T1000 (cell line): ENCODE measurements around the gene OLA1.

Experiments
- DNase-seq: peaks from one replicate; lab custom pipeline; 2025; ENCODE audit warnings: mixed read lengths; lab: John Stamatoyannopoulos, UW

The OLA1 gene

DNA sequence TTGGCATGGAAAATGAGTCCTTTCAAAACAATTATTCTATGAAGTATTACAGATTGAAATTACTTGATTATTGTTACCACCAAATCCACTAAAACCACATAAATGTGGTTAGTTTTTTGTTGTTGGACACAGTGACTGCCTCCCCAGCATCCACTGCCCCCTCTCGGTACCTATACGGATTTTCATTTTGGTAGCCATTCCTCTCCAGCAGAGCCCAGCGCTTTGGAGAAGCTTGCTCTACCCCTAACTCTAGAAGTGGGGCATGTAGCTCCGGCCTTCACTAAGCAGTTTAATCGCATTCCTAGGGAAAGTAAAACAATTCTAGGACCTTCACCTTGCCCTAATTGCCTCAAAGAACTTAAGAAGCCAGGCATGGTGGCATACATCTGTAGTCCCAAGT, 24.2 kb downstream of the OLA1 start:
- DNase-seq: no peak

DNA sequence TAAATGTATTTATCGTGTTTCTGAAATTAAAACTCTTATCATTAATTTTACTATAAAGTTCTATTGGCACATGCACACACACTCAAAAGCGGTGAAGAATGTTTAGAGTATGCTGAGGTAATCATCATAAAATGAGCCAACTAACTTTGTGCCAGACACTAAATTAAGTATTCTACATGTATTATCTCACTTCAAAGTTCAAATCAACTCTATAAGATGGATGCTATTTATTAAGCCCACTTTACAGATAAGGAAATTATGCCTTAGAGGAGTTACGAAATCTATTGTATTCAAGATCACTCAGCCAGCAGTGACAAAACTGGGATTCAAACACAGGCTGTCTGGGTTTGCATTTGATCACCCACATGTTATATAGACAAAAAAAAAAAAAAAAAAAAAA, 24.9 kb downstream of the OLA1 start:
- no peak for DNase-seq

- no peak for DNase-seq
These were observed 26.2 kb downstream of the OLA1 start for GRCh38 chr2:174222154-174222553.

DNA sequence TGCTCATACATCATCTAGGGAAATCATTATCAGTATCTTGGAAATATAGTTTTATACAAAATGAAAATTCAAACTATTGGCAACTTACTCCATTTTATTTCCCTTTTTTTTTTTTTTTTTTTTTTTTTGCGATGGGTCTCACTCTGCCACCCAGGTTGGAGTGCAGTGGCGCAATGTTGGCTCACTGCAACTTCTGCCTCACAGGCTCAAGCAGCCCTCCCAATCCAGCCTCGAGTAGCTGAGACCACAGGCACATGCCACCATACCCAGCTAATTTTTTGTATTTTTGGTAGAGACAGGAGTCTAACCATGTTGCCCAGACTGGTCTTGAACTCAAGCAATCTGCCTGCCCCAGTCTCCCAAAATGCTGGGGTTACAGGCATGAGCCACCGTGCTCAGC, 29.0 kb downstream of the OLA1 start:
- no peak for DNase-seq

- DNase-seq: no peak
These were observed 29.6 kb downstream of the OLA1 start for GRCh38 chr2:174218773-174219172.

GRCh38 chr2:174217869-174218268, 30.5 kb downstream of the OLA1 start:
- DNase-seq: no peak

DNA sequence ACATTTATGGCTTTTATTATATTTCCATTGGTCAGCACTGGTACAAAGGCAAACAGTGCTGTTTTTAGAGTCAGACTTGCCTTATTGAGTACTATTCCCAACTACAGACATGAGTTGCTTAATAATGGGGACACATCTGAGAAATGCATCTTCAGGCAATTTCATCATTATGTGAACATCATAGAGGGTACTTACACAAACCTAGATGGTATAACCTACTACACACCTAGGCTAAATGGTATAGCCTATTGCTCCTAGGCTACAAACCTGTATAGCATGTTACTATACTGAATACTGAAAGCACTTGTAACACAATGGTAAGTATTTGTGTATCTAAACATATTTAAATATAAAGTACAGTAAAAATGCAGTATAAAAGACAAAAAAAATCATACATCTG, 36.4 kb downstream of the OLA1 start:
- DNase-seq: no peak

DNA sequence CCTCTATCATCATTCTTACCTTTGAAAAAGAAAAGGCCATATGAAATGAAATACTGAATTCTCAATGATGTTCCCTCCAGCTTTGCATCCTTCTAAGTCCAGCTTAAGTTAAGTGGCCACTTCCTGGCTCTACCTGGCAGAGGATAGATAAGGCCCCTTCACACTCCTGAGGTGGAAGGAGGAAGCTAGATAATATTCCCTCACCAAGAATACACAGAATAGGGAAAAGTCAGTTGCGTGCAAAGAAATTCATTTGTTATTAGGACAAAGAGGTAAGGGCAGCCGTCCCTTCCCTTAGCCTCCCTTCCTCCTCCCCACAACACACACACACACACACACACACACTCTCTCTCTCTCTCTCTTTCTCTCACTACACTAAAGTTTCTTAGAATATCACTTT, 37.5 kb downstream of the OLA1 start:
- DNase-seq: no peak

DNA sequence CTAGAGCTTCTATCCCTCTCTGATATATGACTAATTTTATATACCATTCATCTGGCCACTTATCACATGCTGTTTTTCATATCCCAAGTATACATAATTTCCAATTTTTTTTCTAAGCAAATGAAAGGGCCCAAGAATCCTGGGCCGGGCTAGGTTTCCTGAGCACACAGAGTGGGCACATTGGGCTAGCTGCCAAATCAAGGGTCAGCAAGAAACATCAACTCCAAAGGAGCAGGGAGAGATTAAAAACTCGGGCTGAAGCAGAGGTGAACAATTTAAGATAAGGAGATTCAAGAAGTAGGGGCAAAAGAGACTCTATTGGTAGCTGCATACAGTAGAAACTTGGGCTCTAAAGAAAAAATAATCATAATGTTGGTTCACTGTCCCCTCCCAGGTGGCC, 39.0 kb downstream of the OLA1 start:
- no peak for DNase-seq

DNA sequence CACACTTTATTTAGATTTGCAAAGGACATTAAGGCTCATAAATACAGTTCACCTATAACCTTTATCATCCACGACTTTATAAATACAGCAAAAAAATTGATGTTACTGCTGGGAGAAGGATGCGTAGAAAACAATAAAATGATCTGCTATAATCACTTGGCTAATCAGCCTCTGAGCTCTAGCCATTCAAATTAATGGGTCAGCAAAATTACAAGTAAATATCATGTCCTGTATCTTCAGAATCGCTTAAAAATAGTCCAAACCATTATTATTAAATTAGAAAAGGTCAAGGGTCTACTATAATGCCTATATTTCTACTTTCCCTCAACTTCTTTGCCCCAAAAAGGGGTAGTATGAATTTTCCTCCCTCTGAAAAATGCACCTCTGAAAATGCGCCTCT, 40.3 kb downstream of the OLA1 start:
- DNase-seq: no peak

- no peak for DNase-seq
These were observed 42.8 kb downstream of the OLA1 start for GRCh38 chr2:174205562-174205961.

DNA sequence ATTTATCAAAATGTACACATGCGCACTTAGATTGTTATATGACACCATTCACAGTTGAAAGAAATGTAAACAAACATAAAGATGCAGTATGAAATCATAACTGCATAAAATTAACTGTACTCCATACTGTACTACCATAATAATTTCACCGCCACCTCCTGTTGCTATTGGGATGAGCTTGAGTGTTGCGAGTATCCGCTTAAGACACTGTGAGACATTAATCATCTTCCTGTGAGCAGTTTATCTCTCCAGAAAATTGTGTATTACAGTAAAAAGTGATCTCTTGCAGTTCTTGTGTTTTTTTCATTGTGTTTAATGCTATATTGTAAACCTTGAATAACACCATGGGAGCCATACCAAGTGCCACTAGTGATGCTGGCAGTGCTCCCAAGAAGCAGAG, 46.1 kb downstream of the OLA1 start:
- no peak for DNase-seq

GRCh38 chr2:174198846-174199564, 49.3 kb downstream of the OLA1 start:
- no peak for DNase-seq

- DNase-seq: no peak
These were observed 53.1 kb downstream of the OLA1 start for GRCh38 chr2:174195253-174195652.

DNA sequence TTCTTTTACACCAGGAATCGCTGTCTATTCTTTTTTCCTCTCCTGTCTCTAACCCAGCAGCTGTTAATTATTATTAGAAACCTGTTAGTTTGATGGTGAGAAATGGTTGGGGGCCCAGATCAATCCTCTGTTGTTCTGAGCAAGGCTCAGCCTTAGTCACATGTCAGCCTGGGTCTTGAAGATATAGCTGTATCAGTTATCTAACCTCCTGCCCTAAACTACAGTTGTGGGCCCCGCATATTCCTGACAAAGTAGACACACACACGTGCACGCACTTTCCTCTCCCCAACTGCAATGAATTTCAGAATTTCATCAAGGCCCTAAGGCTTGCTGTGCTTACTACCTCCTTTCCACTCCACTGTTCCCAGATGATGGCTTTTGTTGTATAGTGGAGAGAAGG, 54.6 kb downstream of the OLA1 start:
- DNase-seq: no peak

DNA sequence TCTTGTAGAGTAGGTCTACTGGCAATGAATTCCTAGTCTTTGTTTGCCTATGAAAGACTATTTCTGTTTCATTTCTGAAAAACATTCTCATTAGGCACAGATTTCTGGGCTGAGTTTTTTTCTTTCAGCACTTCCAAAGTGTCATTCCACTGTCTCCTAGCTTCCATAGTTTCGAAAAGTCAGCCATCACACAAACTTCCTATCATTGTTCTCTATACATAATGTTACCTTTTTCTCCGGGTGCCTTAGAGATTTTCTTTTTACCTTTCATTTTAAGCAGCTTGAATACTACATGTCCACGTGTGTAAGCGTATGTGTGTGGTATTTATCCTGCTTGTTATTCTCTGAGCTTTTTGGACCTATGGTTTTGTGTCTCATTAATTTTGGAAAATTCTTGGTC, 55.7 kb downstream of the OLA1 start:
- DNase-seq: no peak

GRCh38 chr2:174191342-174192074, 56.8 kb downstream of the OLA1 start:
- no peak for DNase-seq

GRCh38 chr2:174184915-174185314, 63.4 kb downstream of the OLA1 start:
- DNase-seq: no peak

DNA sequence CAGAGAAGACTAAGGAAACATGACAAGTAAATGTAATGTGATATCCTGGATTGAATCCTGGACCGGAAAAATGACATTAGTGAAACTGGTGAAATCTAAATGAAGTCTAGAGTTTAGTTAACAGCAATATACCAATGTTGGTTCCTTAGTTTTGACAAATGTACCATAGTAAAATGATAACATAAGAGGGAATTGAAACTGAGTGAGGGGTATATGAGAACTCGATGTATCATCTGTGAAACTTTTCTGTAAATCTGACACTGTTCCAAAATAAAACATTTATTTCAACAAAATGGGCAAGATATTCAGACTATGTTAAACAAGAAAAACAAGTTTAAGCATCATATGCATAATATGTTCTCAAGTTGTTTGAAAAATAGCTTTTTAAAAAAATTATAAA, 63.8 kb downstream of the OLA1 start:
- DNase-seq: no peak

DNA sequence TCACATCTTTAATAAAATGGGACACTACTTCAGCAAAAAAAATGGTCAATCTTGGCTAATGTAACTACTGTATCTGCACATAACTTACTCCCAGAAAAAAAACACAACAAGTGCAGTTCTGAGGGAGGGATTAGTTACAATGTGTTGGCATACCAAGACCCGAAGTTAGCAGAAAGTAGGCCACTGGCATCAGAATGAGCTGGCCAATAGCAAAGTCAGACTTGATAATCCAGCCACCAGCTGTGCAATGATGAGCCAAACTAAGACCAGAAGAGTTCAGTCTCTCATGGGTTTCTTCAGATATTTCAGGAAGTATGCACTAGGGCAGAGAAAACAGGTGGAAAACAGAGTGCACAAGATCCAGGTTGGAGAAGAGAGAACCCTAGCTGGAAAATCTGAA, 65.3 kb downstream of the OLA1 start:
- DNase-seq: no peak

- no peak for DNase-seq
These were observed 67.0 kb downstream of the OLA1 start for GRCh38 chr2:174181368-174181767.

GRCh38 chr2:174180726-174181236, 67.6 kb downstream of the OLA1 start:
- DNase-seq: no peak

DNA sequence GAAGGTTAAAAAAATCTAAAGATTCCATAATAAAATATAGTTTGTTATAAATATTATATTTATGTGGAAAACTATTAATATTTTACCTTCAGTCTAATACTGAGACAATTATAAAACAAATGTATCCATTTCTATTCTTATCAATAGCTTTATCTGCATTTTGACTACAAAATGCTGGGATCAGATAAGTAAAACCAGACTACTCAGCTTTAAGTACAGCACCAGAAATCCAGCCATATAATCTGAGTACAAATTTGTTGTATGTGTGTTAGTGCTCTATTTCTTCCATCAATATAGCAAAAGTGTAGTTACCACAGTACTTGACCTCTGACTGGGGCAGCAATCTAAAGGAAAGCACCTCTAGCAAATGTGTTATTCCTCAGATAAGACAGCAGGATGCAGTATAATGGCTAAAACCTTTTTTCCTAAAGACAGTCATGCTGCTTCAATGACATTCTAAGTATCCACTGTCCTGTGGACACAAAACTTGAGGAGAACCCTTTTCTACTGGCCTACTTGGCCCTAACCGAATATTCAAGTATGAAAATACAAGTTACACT, 68.1 kb downstream of the OLA1 start:
- DNase-seq: no peak
